Nephron (organoid): ENCODE results near the gene NBEA.

Source experiments
- H3K27ac Mint-ChIP-seq, 3 experiments: 2 replicates each; pipeline ENCODE4 v1.8.0; 2020; ENCODE audit warnings: mixed read lengths in 3 of 3, mild to moderate bottlenecking in 2 of 3, moderate library complexity in 1 of 3
- H3K27me3 Mint-ChIP-seq: 2 replicates; pipeline ENCODE4 v1.8.0; 2021; ENCODE audit warnings: low read depth, mild to moderate bottlenecking, moderate library complexity, mixed read lengths
- H3K36me3 Mint-ChIP-seq: 2 replicates; pipeline ENCODE4 v1.8.0; 2020; ENCODE audit warnings: low read depth, mixed read lengths
- H3K4me1 Mint-ChIP-seq: 2 replicates; pipeline ENCODE4 v1.8.0; 2020; ENCODE audit warnings: mixed read lengths
- H3K4me3 Mint-ChIP-seq, 3 experiments: 2 replicates each; pipeline ENCODE4 v1.8.0; 2020; ENCODE audit warnings: mild to moderate bottlenecking in 3 of 3, mixed read lengths in 3 of 3, moderate library complexity in 2 of 3
- H3K9me3 Mint-ChIP-seq: 2 replicates; pipeline ENCODE4 v1.8.0; 2020; ENCODE audit warnings: mixed read lengths
- TF ChIP-seq, protein P1 (sequence below), 3 experiments: fragments of 200-600 bp; sonication (generic); IDR thresholded peaks; one replicate each; pipeline ENCODE4 v1.5.0; 2021; ENCODE audit warnings: antibody characterized with exemption in 3 of 3; ENCODE audit not compliant: unreplicated experiment in 3 of 3

NBEA gene

DNA sequence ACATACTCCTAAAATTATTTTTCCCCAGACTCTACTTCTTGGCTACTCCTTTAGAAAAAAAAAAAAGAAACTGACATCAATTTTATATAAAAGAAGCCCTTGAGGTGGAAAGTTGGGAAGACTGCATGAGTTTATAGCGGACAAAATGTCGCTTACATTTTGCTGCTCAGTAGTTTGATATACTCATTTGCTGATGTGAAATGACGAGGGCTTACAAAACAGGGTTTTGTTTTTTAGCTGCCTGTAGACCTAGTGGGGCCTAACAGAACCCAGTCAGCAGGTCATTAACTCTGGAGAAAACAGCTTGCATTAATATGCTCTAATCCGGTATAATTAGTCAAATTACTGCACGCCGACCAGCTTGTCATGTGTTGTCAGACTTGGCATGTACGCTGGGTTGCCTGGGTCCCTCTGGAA is 572.0 kb downstream of the NBEA start:
- no peak overlapping the region for H3K27ac Mint-ChIP-seq
- H3K4me1 Mint-ChIP-seq = peaks cover 5% of the 10 kb centered on the region
- no peaks in the 10 kb centered on the region for H3K27me3 Mint-ChIP-seq
- no peak overlapping the region for H3K4me3 Mint-ChIP-seq
- no peaks in the 10 kb centered on the region for H3K36me3 Mint-ChIP-seq
- no peaks in the 10 kb centered on the region for H3K9me3 Mint-ChIP-seq
- TF ChIP-seq, protein P1, sequence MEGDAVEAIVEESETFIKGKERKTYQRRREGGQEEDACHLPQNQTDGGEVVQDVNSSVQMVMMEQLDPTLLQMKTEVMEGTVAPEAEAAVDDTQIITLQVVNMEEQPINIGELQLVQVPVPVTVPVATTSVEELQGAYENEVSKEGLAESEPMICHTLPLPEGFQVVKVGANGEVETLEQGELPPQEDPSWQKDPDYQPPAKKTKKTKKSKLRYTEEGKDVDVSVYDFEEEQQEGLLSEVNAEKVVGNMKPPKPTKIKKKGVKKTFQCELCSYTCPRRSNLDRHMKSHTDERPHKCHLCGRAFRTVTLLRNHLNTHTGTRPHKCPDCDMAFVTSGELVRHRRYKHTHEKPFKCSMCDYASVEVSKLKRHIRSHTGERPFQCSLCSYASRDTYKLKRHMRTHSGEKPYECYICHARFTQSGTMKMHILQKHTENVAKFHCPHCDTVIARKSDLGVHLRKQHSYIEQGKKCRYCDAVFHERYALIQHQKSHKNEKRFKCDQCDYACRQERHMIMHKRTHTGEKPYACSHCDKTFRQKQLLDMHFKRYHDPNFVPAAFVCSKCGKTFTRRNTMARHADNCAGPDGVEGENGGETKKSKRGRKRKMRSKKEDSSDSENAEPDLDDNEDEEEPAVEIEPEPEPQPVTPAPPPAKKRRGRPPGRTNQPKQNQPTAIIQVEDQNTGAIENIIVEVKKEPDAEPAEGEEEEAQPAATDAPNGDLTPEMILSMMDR (IDR thresholded peaks at IDR 0.05; ENCODE audit: unreplicated experiment in 3 of 3) = no peak

DNA sequence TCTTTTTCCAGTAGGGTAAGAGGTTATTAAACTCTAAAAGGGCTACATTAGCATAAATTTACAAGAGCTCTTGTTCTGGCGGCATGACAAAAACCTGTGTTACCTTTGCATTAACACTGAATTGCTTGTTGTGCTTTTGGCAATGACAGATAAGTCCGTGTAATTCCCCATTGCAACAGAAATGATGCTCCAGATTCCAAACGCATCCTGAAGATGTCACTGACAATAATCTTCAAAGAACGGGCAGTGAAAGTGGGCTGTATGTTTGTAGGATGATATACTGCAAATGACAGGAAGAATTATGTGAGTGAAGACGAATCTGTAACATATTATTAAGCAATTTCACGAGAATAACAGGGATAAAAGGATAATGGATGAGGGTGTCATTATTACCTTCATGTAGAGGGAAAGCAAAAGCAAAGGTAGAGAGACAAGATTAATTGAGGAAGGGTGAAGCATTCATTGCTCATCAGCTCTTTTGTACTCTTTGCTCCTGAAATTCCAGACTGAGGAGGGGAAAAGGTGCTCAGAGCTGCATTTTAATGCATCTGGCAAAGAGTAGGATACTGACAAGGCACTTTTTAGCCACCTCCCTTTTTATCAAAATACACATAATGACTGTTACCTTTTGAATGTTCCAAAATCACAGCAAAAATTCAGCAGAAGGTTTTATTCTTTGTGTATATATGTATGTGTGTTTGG is 572.9 kb downstream of the NBEA start:
- H3K36me3 Mint-ChIP-seq = no peaks in the 10 kb centered on the region
- no peak overlapping the region for H3K4me3 Mint-ChIP-seq
- TF ChIP-seq, protein P1 (IDR thresholded peaks at IDR 0.05; ENCODE audit: unreplicated experiment in 3 of 3) = no peak
- H3K9me3 Mint-ChIP-seq = no peaks in the 10 kb centered on the region
- no peak overlapping the region for H3K27ac Mint-ChIP-seq
- peaks cover 5% of the 10 kb centered on the region for H3K4me1 Mint-ChIP-seq
- H3K27me3 Mint-ChIP-seq = no peaks in the 10 kb centered on the region

DNA sequence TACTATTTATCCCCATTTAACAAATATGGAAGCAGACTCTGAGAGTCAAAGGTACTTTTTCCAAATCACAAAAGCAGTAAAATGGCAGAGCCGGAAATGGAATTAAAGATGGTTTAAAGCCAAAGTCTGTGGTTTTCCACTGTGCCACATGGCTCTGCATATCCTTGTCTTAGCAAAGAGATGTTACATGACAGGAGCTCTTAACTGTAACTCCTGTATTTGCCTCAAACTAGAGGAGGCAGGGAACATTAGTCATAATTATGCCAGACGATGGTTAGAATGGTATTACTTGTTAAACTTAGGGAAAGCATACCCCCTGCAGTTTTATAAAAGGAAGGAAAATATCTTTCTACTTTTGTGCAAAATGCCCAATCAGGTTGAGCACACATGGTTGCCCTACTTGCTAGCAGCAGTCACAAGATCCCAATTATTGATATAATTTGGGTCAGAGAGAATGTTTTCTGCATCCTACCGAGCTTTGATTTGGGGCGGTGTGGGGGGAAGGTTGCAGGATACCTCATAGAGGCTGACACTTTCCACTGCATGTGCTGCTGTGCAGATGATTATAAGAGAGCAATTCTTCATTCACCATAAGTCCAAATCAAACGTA is 576.4 kb downstream of the NBEA start:
- H3K27ac Mint-ChIP-seq = no peak overlapping the region
- TF ChIP-seq, protein P1 (IDR thresholded peaks at IDR 0.05; ENCODE audit: unreplicated experiment in 3 of 3) = no peak
- H3K36me3 Mint-ChIP-seq = peaks cover 5% of the 10 kb centered on the region
- H3K9me3 Mint-ChIP-seq = peaks cover 3% of the 10 kb centered on the region
- no peak overlapping the region for H3K4me3 Mint-ChIP-seq
- H3K4me1 Mint-ChIP-seq = no peaks in the 10 kb centered on the region
- no peaks in the 10 kb centered on the region for H3K27me3 Mint-ChIP-seq

DNA sequence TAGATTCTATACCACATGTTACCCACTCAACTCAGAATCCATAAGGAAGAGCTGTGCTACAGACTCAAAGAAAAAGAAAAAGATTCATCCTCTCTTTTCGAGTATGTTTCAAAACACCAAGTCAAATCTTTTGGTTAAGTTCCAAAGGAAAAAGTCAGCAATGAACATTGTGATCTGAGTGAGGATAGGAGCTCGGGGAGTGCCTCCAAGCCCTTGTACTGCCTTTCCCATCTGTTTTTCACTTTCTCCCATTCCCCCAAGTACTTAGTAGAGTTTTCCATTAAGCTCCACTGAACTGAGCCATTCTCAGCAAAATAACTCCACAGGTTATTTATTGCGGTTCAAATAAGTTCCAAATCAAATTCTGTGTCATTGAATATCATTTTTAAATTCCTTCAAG is 582.1 kb downstream of the NBEA start:
- Mint-ChIP-seq H3K4me1 (no peaks in the 10 kb centered on the region), H3K27me3 (no peaks in the 10 kb centered on the region), H3K27ac (no peak overlapping the region), H3K36me3 (peaks cover 5% of the 10 kb centered on the region), H3K9me3 (peaks cover 3% of the 10 kb centered on the region), H3K4me3 (no peak overlapping the region)
- TF ChIP-seq, protein P1 (IDR thresholded peaks at IDR 0.05; ENCODE audit: unreplicated experiment in 3 of 3) = no peak

DNA sequence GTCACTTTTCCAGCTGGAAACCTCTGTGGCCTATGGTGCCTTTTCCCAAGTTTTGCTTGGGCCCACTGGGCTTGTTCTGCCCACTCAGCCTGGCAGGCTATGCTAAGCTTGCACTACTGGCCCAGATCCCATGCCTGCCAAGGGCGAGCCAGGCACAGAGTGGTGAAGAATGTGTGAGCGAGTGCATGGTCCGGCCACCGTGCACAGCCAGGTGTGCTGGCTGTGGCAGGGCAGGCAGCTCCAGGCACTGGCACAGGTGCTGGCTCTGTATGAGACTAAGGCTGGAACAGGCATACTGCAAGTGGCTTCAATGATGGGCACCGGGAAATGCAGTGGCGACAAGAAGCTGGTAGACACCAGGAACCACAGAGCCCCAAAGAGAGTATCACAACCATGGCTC is 584.5 kb downstream of the NBEA start:
- Mint-ChIP-seq H3K4me1 (peaks cover 4% of the 10 kb centered on the region), H3K4me3 (no peak overlapping the region), H3K27ac (no peak overlapping the region), H3K9me3 (peaks cover 3% of the 10 kb centered on the region), H3K27me3 (no peaks in the 10 kb centered on the region), H3K36me3 (peaks cover 5% of the 10 kb centered on the region)
- TF ChIP-seq, protein P1 (IDR thresholded peaks at IDR 0.05; ENCODE audit: unreplicated experiment in 3 of 3) = no peak

DNA sequence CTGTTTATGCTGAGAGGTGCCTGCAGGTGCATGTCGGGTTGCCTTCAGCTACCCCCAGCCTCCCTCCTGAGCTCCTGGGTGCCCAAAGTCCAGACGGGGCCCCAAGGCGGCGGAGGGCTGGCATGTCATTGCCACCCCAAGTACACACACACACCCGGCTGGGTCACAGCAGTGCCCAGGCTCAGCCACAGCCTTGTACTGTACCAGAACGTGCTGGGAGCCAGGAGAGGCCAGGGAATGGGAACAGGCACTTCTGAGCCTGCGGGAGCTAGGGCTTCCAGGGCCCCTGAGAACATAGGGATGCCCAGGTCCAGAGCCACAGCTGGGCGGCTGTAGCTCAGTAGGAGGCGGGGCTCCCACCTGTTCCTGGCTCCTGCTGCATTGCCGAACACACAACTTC is 585.4 kb downstream of the NBEA start:
- no peaks in the 10 kb centered on the region for H3K27me3 Mint-ChIP-seq
- no peaks in the 10 kb centered on the region for H3K9me3 Mint-ChIP-seq
- TF ChIP-seq, protein P1 (IDR thresholded peaks at IDR 0.05; ENCODE audit: unreplicated experiment in 3 of 3) = no peak
- no peak overlapping the region for H3K4me3 Mint-ChIP-seq
- H3K36me3 Mint-ChIP-seq = no peaks in the 10 kb centered on the region
- peaks cover 4% of the 10 kb centered on the region for H3K4me1 Mint-ChIP-seq
- no peak overlapping the region for H3K27ac Mint-ChIP-seq
